IPS-15b (cell line): ENCODE results near the gene C17orf67.
"Not testable (repeated sequence)": the region's sequence is repeated elsewhere in the genome, so short reads cannot be mapped to it uniquely, and the experiment has no call there.

Experiments used
- H3K27me3 ChIP-seq: one replicate; pipeline ENCODE4 v1.6.1; 2013; ENCODE audit warnings: low read length; ENCODE audit not compliant: control insufficient read depth, insufficient read depth
- H3K36me3 ChIP-seq: one replicate; pipeline ENCODE4 v1.6.1; 2013; ENCODE audit warnings: low read length; ENCODE audit not compliant: control insufficient read depth, insufficient read depth
- H3K4me1 ChIP-seq: one replicate; pipeline ENCODE4 v1.6.1; 2013; ENCODE audit warnings: mild to moderate bottlenecking, low read length; ENCODE audit not compliant: control insufficient read depth, insufficient read depth
- H3K4me3 ChIP-seq: one replicate; pipeline ENCODE4 v1.5.1; 2013; ENCODE audit warnings: low read depth, low read length
- H3K9ac ChIP-seq: one replicate; pipeline ENCODE4 v1.6.1; 2013; ENCODE audit warnings: low read depth, mild to moderate bottlenecking, low read length
- H3K9me3 ChIP-seq: one replicate; pipeline ENCODE4 v1.6.1; 2013; ENCODE audit warnings: mild to moderate bottlenecking, low read length; ENCODE audit not compliant: control insufficient read depth, insufficient read depth

Gene C17orf67

DNA sequence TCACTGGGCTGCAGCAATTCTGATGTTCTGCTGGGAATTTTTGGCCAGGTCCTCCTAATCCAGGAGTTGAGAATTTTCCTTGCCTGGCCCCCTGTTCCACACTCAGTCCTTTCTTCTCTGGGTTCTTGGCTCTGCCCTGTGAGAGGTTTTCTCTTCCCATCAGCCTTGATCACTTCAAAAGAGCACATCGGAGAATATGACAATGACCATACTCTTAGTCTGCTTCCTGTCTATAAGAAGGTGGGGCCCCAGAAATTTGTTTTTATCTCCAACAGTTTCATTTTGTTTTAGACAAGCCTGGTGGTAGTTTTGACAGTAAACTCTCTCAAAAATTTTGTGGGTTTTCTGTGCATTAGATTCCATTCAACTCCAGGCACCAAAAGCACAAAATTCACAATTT is 70.7 kb downstream of the C17orf67 start:
- Histone ChIP-seq H3K36me3 (no peaks in the 10 kb centered on the region), H3K9me3 (no peaks in the 10 kb centered on the region), H3K27me3 (no peaks in the 10 kb centered on the region), H3K9ac (no peak overlapping the region), H3K4me1 (no peaks in the 10 kb centered on the region), H3K4me3 (no peak overlapping the region)

DNA sequence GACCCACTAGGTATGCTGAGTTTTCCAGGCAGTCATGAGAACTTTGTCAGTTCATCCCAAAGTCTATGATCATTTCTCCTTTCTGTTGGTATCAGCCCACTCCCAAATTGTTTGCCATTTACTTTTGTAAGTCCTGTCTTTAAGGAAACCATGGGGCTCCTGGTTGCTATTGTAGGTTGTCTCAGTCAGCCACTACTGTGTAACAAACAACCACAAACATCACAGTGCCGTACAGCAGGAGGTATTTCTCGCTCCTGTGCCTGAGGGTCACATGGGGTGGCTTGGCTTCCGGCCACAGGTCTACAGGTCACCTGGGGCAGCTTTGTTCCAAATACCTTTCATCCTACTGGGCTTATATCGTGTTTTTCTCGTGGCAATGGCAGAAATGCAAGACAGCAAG is 71.6 kb downstream of the C17orf67 start:
- H3K36me3 ChIP-seq: no peaks in the 10 kb centered on the region
- no peaks in the 10 kb centered on the region for H3K4me1 ChIP-seq
- H3K9ac ChIP-seq: no peak overlapping the region
- H3K4me3 ChIP-seq: no peak overlapping the region
- H3K27me3 ChIP-seq: no peaks in the 10 kb centered on the region
- H3K9me3 ChIP-seq: no peaks in the 10 kb centered on the region

DNA sequence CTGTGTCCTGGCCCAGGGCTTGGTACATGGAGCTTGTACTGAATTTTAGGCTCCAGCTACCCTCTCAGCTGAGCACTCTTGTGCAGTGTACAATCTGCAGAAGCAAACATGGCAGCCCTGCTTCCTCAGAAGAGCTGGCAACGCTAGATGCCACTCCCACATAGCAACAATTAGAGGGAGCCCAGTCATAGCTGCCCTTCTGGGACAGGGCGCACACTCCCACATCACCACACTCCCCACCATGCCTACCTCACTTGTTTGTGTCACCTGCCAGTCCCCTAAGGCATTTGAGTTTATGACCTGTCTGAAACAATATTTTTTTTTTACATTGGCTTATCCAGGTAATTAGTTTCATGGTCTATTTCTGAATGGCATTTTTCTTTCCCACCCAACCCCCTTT is 72.3 kb downstream of the C17orf67 start:
- Histone ChIP-seq H3K9me3 (no peaks in the 10 kb centered on the region), H3K27me3 (no peaks in the 10 kb centered on the region), H3K4me1 (no peaks in the 10 kb centered on the region), H3K36me3 (no peaks in the 10 kb centered on the region), H3K9ac (no peak overlapping the region), H3K4me3 (no peak overlapping the region)

- not testable (repeated sequence) for H3K4me3 ChIP-seq, H3K27me3 ChIP-seq, H3K4me1 ChIP-seq, H3K36me3 ChIP-seq, H3K9ac ChIP-seq, H3K9me3 ChIP-seq
Measured at GRCh38 chr17:56757611-56758010, 76.1 kb downstream of the C17orf67 start.

DNA sequence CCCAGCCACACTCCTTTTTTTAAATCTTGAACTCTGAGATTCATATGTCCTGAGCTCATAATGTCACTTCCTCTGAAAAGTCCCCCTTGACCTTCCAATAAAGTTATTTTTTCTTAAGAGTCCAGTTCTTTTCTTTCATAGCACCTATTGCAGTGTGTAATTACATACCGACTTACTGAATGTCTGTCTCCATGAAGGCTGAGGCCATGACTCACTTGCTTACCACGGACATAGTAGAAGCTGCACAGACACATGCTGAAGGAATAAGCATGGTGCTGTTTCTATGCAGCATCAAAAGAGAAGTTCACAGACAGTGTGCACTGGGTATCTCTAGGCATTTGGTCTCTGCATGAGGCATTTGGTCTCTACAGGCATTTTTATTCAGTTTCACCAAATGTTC is 77.2 kb downstream of the C17orf67 start:
- Histone ChIP-seq H3K36me3 (no peaks in the 10 kb centered on the region), H3K9ac (no peak overlapping the region), H3K27me3 (no peaks in the 10 kb centered on the region), H3K9me3 (no peaks in the 10 kb centered on the region), H3K4me1 (no peaks in the 10 kb centered on the region), H3K4me3 (no peak overlapping the region)

- Histone ChIP-seq H3K9ac (no peak overlapping the region), H3K9me3 (no peaks in the 10 kb centered on the region), H3K4me1 (peaks cover 4% of the 10 kb centered on the region), H3K27me3 (no peaks in the 10 kb centered on the region), H3K4me3 (no peak overlapping the region), H3K36me3 (no peaks in the 10 kb centered on the region)
Measured at GRCh38 chr17:56755310-56755709, 78.4 kb downstream of the C17orf67 start.

DNA sequence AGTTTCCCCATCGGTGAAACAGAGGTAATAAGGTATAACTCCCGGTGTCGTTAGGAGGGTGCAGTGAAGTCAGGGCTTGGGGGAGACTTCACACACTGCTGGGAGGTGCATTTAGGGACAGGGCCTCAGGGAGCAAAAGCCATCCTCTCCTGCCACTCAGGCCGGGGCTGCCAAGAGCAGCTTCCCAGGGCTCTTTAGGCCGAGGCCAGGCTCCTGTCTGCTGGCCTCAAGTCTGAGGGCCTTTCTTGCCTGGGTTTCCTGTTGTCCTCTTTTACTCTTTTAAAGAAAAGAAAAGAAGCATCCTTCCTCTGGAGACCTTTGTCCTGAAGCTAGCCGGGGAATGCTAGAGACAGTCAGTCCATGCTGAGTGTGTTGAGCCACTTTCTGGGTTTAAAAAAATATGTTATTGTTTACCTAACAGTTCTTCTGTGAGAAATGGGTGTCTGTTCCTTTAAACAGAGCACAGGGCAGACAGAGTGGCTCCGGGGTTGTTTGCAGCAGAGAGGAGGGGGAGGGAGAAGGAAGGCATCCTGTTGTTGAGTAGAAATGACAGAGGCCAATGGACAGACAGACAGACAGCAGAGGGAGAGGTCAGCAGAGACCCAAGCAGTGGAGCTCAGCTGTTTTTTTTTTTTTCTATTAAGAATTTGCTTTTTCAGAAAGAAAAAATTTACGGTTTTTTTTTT is 79.1 kb downstream of the C17orf67 start:
- Histone ChIP-seq H3K9ac (no peak overlapping the region), H3K9me3 (no peaks in the 10 kb centered on the region), H3K4me1 (peaks cover 7% of the 10 kb centered on the region), H3K4me3 (no peak overlapping the region), H3K36me3 (no peaks in the 10 kb centered on the region), H3K27me3 (peaks cover 1% of the 10 kb centered on the region)

GRCh38 chr17:56752263-56752836 is 81.4 kb downstream of the C17orf67 start:
- Histone ChIP-seq H3K4me3 (no peak overlapping the region), H3K27me3 (peaks cover 13% of the 10 kb centered on the region), H3K36me3 (no peaks in the 10 kb centered on the region), H3K9me3 (no peaks in the 10 kb centered on the region), H3K4me1 (peaks cover 8% of the 10 kb centered on the region), H3K9ac (no peak overlapping the region)

DNA sequence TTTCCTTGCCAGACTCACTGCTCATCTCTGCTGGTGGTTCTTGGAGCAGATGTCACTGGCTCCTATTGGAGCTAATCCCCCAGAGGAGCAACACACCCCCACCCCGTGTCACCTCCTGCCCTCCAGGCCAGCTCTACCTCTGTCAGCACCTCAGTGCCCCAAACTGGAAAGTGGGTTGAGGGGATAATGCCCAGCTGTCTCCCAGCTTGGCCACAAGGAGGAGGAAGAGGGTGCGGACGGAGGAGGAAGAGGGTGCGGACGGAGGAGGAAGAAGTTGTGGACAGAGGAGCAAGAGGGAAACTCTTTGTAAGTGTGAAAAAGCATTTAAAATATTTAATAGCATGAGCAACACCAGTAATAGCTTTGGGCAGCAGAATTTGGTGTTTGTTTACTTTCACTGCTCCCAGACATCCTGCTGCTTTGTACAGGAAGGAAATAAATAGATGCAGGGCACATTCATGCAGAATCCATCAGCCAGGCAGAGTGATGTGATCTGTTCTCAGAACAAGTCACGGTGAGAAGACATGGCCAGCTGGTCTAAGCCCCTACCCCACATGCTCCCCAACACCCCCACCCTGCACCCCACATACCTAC is 82.5 kb downstream of the C17orf67 start:
- no peaks in the 10 kb centered on the region for H3K9me3 ChIP-seq
- H3K36me3 ChIP-seq: no peaks in the 10 kb centered on the region
- H3K4me3 ChIP-seq: no peak overlapping the region
- peaks cover 15% of the 10 kb centered on the region for H3K27me3 ChIP-seq
- H3K4me1 ChIP-seq: peaks cover 8% of the 10 kb centered on the region
- H3K9ac ChIP-seq: no peak overlapping the region

DNA sequence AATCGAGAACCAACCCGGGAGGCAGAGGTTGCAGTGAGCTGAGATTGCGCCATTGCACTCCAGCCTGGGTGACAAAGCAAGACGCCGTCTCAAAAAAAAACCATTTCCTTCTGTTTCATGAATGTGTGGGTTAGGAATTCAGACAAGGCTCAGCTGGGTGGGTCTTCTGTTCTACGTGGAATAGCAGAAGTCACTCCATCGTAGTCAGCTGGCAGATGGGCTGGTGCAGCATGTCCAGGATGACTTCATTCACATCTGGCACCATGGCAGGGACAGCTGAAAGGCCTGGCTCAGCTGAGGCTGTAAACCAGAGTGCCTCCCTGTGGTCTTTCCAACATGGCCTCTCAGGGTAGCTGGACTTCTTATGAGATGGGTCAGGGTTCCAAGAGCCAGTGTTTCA is 89.0 kb downstream of the C17orf67 start:
- H3K4me3 ChIP-seq: no peak overlapping the region
- H3K9ac ChIP-seq: no peak overlapping the region
- peaks cover 14% of the 10 kb centered on the region for H3K27me3 ChIP-seq
- H3K36me3 ChIP-seq: no peaks in the 10 kb centered on the region
- peaks cover 2% of the 10 kb centered on the region for H3K4me1 ChIP-seq
- no peaks in the 10 kb centered on the region for H3K9me3 ChIP-seq

DNA sequence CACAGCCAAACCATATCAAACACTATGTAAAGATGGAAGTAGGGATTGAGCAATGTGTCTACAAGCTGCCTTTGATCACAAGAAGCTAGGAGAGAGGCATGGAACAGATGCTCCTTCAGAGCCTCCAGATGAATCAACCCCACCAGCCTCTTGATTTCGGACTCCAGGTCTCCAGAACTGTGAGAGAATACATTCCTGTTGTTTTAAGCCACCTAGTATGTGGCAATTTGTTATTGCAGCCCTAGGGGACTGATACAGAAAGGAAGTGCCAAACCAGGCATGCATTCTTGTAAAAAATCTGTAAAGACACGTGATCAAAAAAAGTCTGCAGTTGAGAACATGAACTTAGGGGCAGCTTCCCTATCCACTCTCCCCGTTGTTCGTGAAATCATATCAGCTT is 91.1 kb downstream of the C17orf67 start:
- Histone ChIP-seq H3K4me3 (no peak overlapping the region), H3K4me1 (no peaks in the 10 kb centered on the region), H3K27me3 (peaks cover 2% of the 10 kb centered on the region), H3K36me3 (no peaks in the 10 kb centered on the region), H3K9me3 (no peaks in the 10 kb centered on the region), H3K9ac (no peak overlapping the region)
